ENCODE results near the gene ADD3. TPM values are rescaled to one million over a fixed set of nuclear protein-coding genes. Genes with fewer than 3 reads are reported as not detected.
A peak's percentile ranks its signal among the peaks of the same experiment; 100 is the strongest.

ADD3 gene
- total RNA-seq, 6 experiments from 2014 or later, result 11.7 to 71.3 (median 16.2) TPM

DNA sequence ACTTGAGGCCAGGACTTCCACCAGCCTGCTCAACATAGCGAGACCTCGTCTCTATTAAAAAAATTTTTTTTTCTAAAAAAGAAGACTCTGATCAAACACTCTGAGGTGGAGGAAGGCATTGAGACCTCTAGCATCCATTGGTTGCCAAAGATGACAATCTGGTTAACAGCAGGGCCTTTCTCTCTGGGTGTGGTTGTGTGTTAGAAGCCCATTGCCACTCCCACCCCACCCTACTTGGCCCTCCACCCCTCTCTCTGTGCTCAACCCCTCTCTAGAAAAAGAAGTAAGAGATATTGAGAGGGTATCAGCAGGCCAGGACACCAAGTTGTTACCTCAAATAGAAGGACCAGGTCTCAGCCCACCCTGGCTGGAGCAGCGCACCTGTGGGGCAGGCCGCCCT is 142.3 kb downstream of the ADD3 start:
- no peak for ATAC-seq
- intact Hi-C loops (cut with DNase I), result no loop called here
- WGBS (ENCODE audit: insufficient coverage, low coverage, low lambda C conversion rate, missing lambda C conversion rate), result 83% methylated on average over 2 of the region's 4 CpGs

DNA sequence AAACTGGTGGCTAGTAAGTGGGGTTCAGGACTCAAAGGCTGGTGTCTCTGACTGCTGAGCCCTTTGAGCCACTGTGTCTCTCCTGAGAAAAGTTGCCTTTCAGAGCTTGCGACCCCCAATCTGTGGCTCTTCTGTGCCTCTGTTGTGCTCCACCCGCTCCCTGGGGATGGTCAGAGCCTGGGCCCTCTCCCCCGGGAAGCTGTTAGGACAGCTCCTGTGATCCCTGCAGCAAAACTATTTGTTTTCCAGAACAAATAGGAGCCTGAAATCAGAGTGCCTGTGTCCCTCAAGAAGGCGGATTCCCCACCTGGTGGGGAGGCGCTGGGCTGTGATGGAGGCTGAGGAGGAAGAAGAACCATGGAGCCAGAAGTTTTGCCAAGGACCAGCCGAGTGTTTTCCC is 143.2 kb downstream of the ADD3 start:
- no peak overlapping the region for H3K4me3 ChIP-seq
- no peaks in the 10 kb centered on the region for H3K4me1 ChIP-seq
- 77% methylated on average over 6 of the region's 6 CpGs for WGBS (ENCODE audit: insufficient coverage, low coverage, low lambda C conversion rate, missing lambda C conversion rate)
- H3K27ac ChIP-seq, result no peak overlapping the region
- intact Hi-C loops (cut with DNase I), result no loop called here
- H3K27me3 ChIP-seq, result no peaks in the 10 kb centered on the region
- H3K9me3 ChIP-seq, result no peaks in the 10 kb centered on the region
- ATAC-seq (no peak), DNase-seq (no peak)
- H3K36me3 ChIP-seq, result no peaks in the 10 kb centered on the region
- TF ChIP-seq POLR2A (IDR thresholded peaks at IDR 0.05), result no peak

More for the DNA sequence above, 142.3 kb downstream of the ADD3 start:
- DNase-seq, result no peak
- Histone ChIP-seq H3K4me3 (no peak overlapping the region), H3K4me1 (no peaks in the 10 kb centered on the region), H3K27me3 (no peaks in the 10 kb centered on the region), H3K36me3 (no peaks in the 10 kb centered on the region), H3K27ac (no peak overlapping the region), H3K9me3 (no peaks in the 10 kb centered on the region)
- no peak for TF ChIP-seq POLR2A (IDR thresholded peaks at IDR 0.05)
- TF ChIP-seq, protein P1, sequence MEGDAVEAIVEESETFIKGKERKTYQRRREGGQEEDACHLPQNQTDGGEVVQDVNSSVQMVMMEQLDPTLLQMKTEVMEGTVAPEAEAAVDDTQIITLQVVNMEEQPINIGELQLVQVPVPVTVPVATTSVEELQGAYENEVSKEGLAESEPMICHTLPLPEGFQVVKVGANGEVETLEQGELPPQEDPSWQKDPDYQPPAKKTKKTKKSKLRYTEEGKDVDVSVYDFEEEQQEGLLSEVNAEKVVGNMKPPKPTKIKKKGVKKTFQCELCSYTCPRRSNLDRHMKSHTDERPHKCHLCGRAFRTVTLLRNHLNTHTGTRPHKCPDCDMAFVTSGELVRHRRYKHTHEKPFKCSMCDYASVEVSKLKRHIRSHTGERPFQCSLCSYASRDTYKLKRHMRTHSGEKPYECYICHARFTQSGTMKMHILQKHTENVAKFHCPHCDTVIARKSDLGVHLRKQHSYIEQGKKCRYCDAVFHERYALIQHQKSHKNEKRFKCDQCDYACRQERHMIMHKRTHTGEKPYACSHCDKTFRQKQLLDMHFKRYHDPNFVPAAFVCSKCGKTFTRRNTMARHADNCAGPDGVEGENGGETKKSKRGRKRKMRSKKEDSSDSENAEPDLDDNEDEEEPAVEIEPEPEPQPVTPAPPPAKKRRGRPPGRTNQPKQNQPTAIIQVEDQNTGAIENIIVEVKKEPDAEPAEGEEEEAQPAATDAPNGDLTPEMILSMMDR (IDR thresholded peaks at IDR 0.05), result no peak

DNA sequence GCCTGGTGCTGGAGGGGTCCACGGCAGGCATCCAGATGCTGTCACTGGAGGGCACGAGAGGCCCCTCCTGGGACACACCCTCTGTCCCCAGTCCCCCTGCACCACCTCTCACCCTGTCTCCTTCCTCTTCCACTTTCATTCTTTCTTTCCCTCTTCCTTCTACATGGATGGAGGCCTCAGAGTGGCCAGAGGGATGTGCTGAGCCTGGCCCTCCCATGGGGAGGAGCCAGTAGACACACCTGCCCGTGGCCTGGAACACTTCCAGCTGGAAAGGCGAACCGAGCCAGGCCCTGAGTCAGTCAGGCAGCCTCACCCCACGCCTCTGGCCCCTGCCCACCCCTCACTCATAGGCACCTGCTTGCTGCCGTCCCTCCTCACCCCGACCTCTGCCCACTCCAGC is 143.7 kb downstream of the ADD3 start:
- no peak for TF ChIP-seq POLR2A (IDR thresholded peaks at IDR 0.05)
- TF ChIP-seq, protein P1 (IDR thresholded peaks at IDR 0.05), result no peak
- Histone ChIP-seq H3K27ac (no peak overlapping the region), H3K27me3 (no peaks in the 10 kb centered on the region), H3K4me3 (no peak overlapping the region), H3K36me3 (no peaks in the 10 kb centered on the region), H3K4me1 (no peaks in the 10 kb centered on the region), H3K9me3 (no peaks in the 10 kb centered on the region)
- 20% methylated on average over 6 of the region's 8 CpGs for WGBS (ENCODE audit: insufficient coverage, low coverage, low lambda C conversion rate, missing lambda C conversion rate)
- intact Hi-C loops (cut with DNase I), result no loop called here
- DNase-seq (peak in 1 of 3 donors; percentile 71), ATAC-seq (peak; percentile 53 to 87 (median 70))

DNA sequence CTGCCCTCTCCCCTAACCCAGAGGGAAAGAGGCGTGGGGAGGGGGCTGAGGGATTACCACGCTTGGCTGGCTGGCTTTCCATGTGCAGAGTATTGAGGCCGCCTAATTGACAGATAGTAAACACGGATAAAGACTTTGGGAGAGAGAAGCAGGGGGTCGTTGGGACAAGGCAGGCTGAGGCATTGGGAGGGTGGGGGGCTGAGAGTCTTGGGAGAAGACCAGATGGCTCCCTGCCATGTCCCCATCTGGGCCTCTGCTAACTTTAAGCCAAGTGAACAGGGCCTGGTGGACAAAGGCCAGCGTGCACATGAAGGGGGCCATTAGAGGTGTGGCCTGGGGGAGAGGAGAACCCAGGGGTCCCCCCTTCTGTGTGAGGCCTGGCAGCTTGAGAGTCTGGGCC is 144.2 kb downstream of the ADD3 start:
- ATAC-seq (no peak), DNase-seq (no peak)
- no peaks in the 10 kb centered on the region for H3K36me3 ChIP-seq
- H3K27me3 ChIP-seq, result no peaks in the 10 kb centered on the region
- intact Hi-C loops (cut with DNase I), result no loop called here
- H3K9me3 ChIP-seq, result no peaks in the 10 kb centered on the region
- no peak overlapping the region for H3K4me3 ChIP-seq
- TF ChIP-seq, protein P1 (IDR thresholded peaks at IDR 0.05), result no peak
- no peak for TF ChIP-seq POLR2A (IDR thresholded peaks at IDR 0.05)
- WGBS (ENCODE audit: insufficient coverage, low coverage, low lambda C conversion rate, missing lambda C conversion rate), result 69% methylated on average over 5 of the region's 6 CpGs
- H3K27ac ChIP-seq, result no peak overlapping the region
- no peaks in the 10 kb centered on the region for H3K4me1 ChIP-seq

DNA sequence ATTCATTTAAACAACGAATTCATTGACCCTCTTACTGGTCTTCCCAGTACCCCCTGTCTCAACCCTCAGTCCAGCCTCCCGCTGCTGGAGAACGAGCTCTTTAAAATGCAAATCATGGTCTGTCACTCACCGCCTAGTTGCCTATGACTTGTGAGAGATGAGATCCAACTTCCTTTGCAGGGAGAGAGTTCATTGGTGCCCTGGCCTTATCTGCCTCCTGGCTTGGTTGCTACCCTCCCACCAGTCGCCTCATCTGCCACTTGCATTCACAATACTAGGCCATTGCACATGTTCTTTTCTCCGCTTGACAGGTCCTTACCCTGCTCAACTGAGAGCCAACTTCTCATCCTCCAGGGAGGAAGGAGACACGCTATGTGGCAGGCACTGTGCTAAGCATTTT is 145.6 kb downstream of the ADD3 start:
- Histone ChIP-seq H3K27ac (no peak overlapping the region), H3K4me3 (no peak overlapping the region), H3K4me1 (no peaks in the 10 kb centered on the region), H3K9me3 (no peaks in the 10 kb centered on the region), H3K27me3 (no peaks in the 10 kb centered on the region), H3K36me3 (no peaks in the 10 kb centered on the region)
- WGBS (ENCODE audit: insufficient coverage, low coverage, low lambda C conversion rate, missing lambda C conversion rate), result 71% methylated on average over 5 of the region's 7 CpGs
- ATAC-seq (no peak), DNase-seq (no peak)
- no peak for TF ChIP-seq POLR2A (IDR thresholded peaks at IDR 0.05)
- TF ChIP-seq, protein P1 (IDR thresholded peaks at IDR 0.05), result no peak
- intact Hi-C loops (cut with DNase I), result no loop called here

Data from right lobe of liver (tissue), 6 donors.